PC-9 (cell line): ENCODE measurements around the gene ENTR1. TPM values are rescaled to one million over a fixed set of nuclear protein-coding genes. Genes with fewer than 3 reads are reported as not detected.

Source experiments
- BruUV-seq: library from RNA; stranded (reverse); fragments of 400-500 nt; replicated peaks from 2 replicates; lab custom pipeline; 2021; lab: Mats Ljungman, UMichigan
- CTCF ChIA-PET: fragments of 300-600 bp; sonication (Branson Sonifier 250); formaldehyde crosslinking; loops from one replicate; lab custom pipeline; 2022; ENCODE audit warnings: antibody characterized with exemption; lab: Charles Lee
- POLR2A ChIA-PET: fragments of 300-600 bp; sonication (Branson Sonifier 250); formaldehyde crosslinking; loops from one replicate; lab custom pipeline; 2022; ENCODE audit warnings: antibody characterized with exemption; ENCODE audit not compliant: unreplicated experiment; lab: Charles Lee
- DNase-seq, 2 experiments: peaks; one replicate each; pipeline versions ENCODE4 v3.0.0 to v3.0.0-alpha.2; 2015 to 2022; ENCODE audit warnings: mixed read lengths in 1 of 2
- H2AFZ ChIP-seq: fragments of 200-600 bp; sonication (generic); 2 replicates; pipeline ENCODE4 v1.8.1; 2017; ENCODE audit warnings: antibody characterized with exemption
- H3F3A ChIP-seq: fragments of 200-600 bp; sonication (generic); 2 replicates; pipeline ENCODE4 v1.8.1; 2017; ENCODE audit warnings: antibody characterized with exemption, mild to moderate bottlenecking, low read depth; ENCODE audit not compliant: insufficient read depth
- H3K27ac ChIP-seq: fragments of 200-600 bp; sonication (generic); 2 replicates; pipeline ENCODE4 v1.6.1; 2016; ENCODE audit warnings: mixed run types
- H3K27me3 ChIP-seq: fragments of 200-600 bp; sonication (generic); 2 replicates; pipeline ENCODE4 v1.6.1; 2016; ENCODE audit warnings: low read depth, mixed run types; ENCODE audit not compliant: insufficient read depth
- H3K36me3 ChIP-seq: fragments of 200-600 bp; sonication (generic); 2 replicates; pipeline ENCODE4 v1.6.1; 2016; ENCODE audit warnings: low read depth, mixed run types
- H3K4me1 ChIP-seq: fragments of 200-600 bp; sonication (generic); replicated peaks from 2 replicates; pipeline ENCODE4 v1.6.1; 2016; ENCODE audit warnings: mixed run types; ENCODE audit not compliant: insufficient read depth
- H3K4me2 ChIP-seq: fragments of 200-600 bp; sonication (generic); 2 replicates; pipeline ENCODE4 v1.6.1; 2017; ENCODE audit warnings: mixed run types
- H3K4me3 ChIP-seq: fragments of 200-600 bp; sonication (generic); 2 replicates; pipeline ENCODE4 v1.6.1; 2016; ENCODE audit warnings: mixed run types
- H3K79me2 ChIP-seq: fragments of 200-600 bp; sonication (generic); 2 replicates; pipeline ENCODE4 v1.6.1; 2017; ENCODE audit warnings: low read depth, mixed run types
- H3K9me2 ChIP-seq: fragments of 200-600 bp; sonication (generic); 2 replicates; pipeline ENCODE4 v1.8.1; 2017; ENCODE audit warnings: mild to moderate bottlenecking; ENCODE audit not compliant: insufficient read depth
- H3K9me3 ChIP-seq: fragments of 200-600 bp; sonication (generic); 2 replicates; pipeline ENCODE4 v1.8.1; 2016; ENCODE audit warnings: low read depth; ENCODE audit not compliant: insufficient read depth
- H4K20me1 ChIP-seq: fragments of 200-600 bp; sonication (generic); 2 replicates; pipeline ENCODE4 v1.8.1; 2017; ENCODE audit not compliant: insufficient read depth
- CTCF ChIP-seq: fragments of 200-600 bp; sonication (generic); conservative IDR thresholded peaks from 2 replicates; pipeline ENCODE4 v1.6.1; 2017; ENCODE audit warnings: mixed run types, antibody characterized with exemption, mild to moderate bottlenecking, moderate library complexity
- EZH2 ChIP-seq: fragments of 200-600 bp; sonication (generic); IDR thresholded peaks from 2 replicates; pipeline ENCODE4 v1.8.0; 2017; ENCODE audit warnings: antibody characterized with exemption, low read depth
- intact Hi-C: fragments of 100-400 bp; cut with micrococcal nuclease; formaldehyde crosslinking; loops from one replicate; pipeline ENCODE4 v1.10.0; 2022; ENCODE audit not compliant: unreplicated experiment
- total RNA-seq: library from RNA; stranded (reverse); gene quantifications from 2 replicates; pipeline ENCODE4 v1.2.3, GENCODE V29; 2021

ENTR1 gene
- total RNA-seq, 1 experiment from 2014 or later = 67.9 TPM

- H3F3A ChIP-seq = no peaks in the 10 kb centered on the region
- H3K27ac ChIP-seq = no peak overlapping the region
- no peaks in the 10 kb centered on the region for H3K27me3 ChIP-seq
- POLR2A ChIA-PET = interaction anchor here (0.6 kb wide), 1 partner anchor 16 kb away, joined by 3 read pairs; no protein-coding TSS in a partner anchor
- no TSS peak for BruUV-seq
- no peak for DNase-seq
- H3K4me3 ChIP-seq = no peak overlapping the region
- intact Hi-C loops = no loop called here
- CTCF ChIA-PET = no interaction called here
- H3K79me2 ChIP-seq = no peaks in the 10 kb centered on the region
- H4K20me1 ChIP-seq = no peaks in the 10 kb centered on the region; the same call in 1 of the 2 replicates
- H3K4me1 ChIP-seq = no peaks in the 10 kb centered on the region
- TF ChIP-seq CTCF = no peak
- TF ChIP-seq EZH2 = no peak
- H2AFZ ChIP-seq = no peak overlapping the region
- no peak overlapping the region for H3K4me2 ChIP-seq
- H3K36me3 ChIP-seq = no peaks in the 10 kb centered on the region; the same call in 1 of the 2 replicates
- no peaks in the 10 kb centered on the region for H3K9me3 ChIP-seq
- H3K9me2 ChIP-seq = no peaks in the 10 kb centered on the region
Measured at GRCh38 chr9:136381311-136381710, 29.1 kb downstream of the ENTR1 start.

GRCh38 chr9:136380381-136380780 lies 30.0 kb downstream of the ENTR1 start:
- no peak overlapping the region for H3K4me2 ChIP-seq
- TF ChIP-seq EZH2 (no peak), CTCF (no peak)
- no peaks in the 10 kb centered on the region for H3F3A ChIP-seq
- ChIA-PET CTCF (no interaction called here), POLR2A (no interaction called here)
- no peaks in the 10 kb centered on the region for H3K27me3 ChIP-seq
- H3K27ac ChIP-seq = no peak overlapping the region
- H3K9me2 ChIP-seq = no peaks in the 10 kb centered on the region
- no peaks in the 10 kb centered on the region for H3K9me3 ChIP-seq
- H3K79me2 ChIP-seq = no peaks in the 10 kb centered on the region
- intact Hi-C loops = no loop called here
- no peaks in the 10 kb centered on the region for H3K4me1 ChIP-seq
- no TSS peak for BruUV-seq
- DNase-seq = no peak
- no peaks in the 10 kb centered on the region; the same call in 1 of the 2 replicates for H4K20me1 ChIP-seq
- H3K36me3 ChIP-seq = no peaks in the 10 kb centered on the region; the same call in 1 of the 2 replicates
- no peak overlapping the region for H3K4me3 ChIP-seq
- H2AFZ ChIP-seq = no peak overlapping the region

GRCh38 chr9:136379891-136380290 lies 30.5 kb downstream of the ENTR1 start:
- Histone ChIP-seq H3K79me2 (no peaks in the 10 kb centered on the region), H3K4me2 (no peak overlapping the region), H3K27ac (no peak overlapping the region), H3K27me3 (no peaks in the 10 kb centered on the region), H3K9me2 (no peaks in the 10 kb centered on the region), H3K9me3 (no peaks in the 10 kb centered on the region), H3F3A (no peaks in the 10 kb centered on the region), H3K36me3 (no peaks in the 10 kb centered on the region; the same call in 1 of the 2 replicates), H3K4me1 (no peaks in the 10 kb centered on the region), H2AFZ (no peak overlapping the region), H4K20me1 (no peaks in the 10 kb centered on the region; the same call in 1 of the 2 replicates), H3K4me3 (no peak overlapping the region)
- POLR2A ChIA-PET = no interaction called here
- CTCF ChIA-PET = no interaction called here
- BruUV-seq = no TSS peak
- intact Hi-C loops = no loop called here
- no peak for DNase-seq
- no peak for TF ChIP-seq EZH2
- TF ChIP-seq CTCF = no peak
